SK-N-SH treated with all-trans-retinoic acid at 6 μM for 48 hours (cell line): ENCODE measurements around the gene KCNQ5.

Source experiments
- GLIS3 ChIP-seq: fragments of 250-450 bp; sonication (Bioruptor Pico); IDR thresholded peaks from 2 replicates; pipeline ENCODE4 v1.5.0; 2020; ENCODE audit warnings: mild to moderate bottlenecking, moderate library complexity
- ISL1 ChIP-seq: fragments of 250-450 bp; sonication (Bioruptor Pico); IDR thresholded peaks from 2 replicates; pipeline ENCODE4 v2.1.2; 2022; ENCODE audit warnings: mild to moderate bottlenecking, moderate library complexity
- TCF4 ChIP-seq: fragments of 250-450 bp; sonication (Bioruptor Pico); IDR thresholded peaks from 2 replicates; pipeline ENCODE4 v1.8.0; 2021; ENCODE audit warnings: mild to moderate bottlenecking, moderate library complexity, borderline replicate concordance
- ZFP3 ChIP-seq: fragments of 250-450 bp; sonication (Bioruptor Pico); IDR thresholded peaks from 2 replicates; pipeline ENCODE4 v1.5.0; 2020; ENCODE audit warnings: mild to moderate bottlenecking, moderate library complexity
- ZFP30 ChIP-seq: fragments of 450-650 bp; formaldehyde crosslinking; IDR thresholded peaks from 2 replicates; pipeline ENCODE4 v1.5.0; 2022; ENCODE audit warnings: mild to moderate bottlenecking, moderate library complexity
- ZNF70 ChIP-seq: fragments of 450-650 bp; formaldehyde crosslinking; IDR thresholded peaks from 2 replicates; pipeline ENCODE4 v1.5.0; 2020; ENCODE audit warnings: mild to moderate bottlenecking, moderate library complexity
- TF ChIP-seq, protein P1 (sequence below): fragments of 250-450 bp; sonication (Bioruptor Pico); IDR thresholded peaks from 2 replicates; pipeline ENCODE4 v1.8.0; 2020; ENCODE audit warnings: mild to moderate bottlenecking, moderate library complexity, borderline replicate concordance
- TF ChIP-seq, protein P2 (sequence below): fragments of 250-450 bp; sonication (Bioruptor Pico); IDR thresholded peaks from 2 replicates; pipeline ENCODE4 v1.8.0; 2021; ENCODE audit warnings: low read depth, mild to moderate bottlenecking, moderate library complexity, borderline replicate concordance

DNA sequence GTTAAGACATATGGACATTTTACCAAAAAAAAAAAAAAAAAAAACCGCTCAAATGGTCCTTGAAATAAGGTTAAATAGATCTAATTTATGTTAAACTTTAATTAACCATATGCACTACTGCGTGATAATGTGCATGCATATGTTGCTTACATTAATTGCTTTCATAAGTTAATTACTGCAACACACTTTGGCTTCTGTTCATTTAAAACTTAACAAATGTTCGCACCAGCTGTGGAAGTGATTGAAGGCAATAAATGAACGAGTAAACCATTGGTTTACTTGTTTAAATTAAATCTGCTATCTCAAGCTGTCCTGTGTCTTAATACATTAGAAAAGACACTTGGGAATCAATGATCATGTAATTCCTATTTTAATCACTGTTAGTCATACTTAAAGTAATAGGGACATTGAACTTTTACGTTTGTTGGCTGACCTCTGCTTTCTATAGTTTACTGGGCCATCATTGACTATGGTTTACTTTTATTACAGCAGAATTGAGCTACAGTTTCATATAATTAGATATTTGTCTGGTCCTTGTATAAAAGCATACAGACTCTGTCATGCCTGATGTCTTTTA lies 308.8 kb downstream of the KCNQ5 start:
- no peak for TF ChIP-seq TCF4 (CRISPR knock-in tag)
- TF ChIP-seq, protein P1, sequence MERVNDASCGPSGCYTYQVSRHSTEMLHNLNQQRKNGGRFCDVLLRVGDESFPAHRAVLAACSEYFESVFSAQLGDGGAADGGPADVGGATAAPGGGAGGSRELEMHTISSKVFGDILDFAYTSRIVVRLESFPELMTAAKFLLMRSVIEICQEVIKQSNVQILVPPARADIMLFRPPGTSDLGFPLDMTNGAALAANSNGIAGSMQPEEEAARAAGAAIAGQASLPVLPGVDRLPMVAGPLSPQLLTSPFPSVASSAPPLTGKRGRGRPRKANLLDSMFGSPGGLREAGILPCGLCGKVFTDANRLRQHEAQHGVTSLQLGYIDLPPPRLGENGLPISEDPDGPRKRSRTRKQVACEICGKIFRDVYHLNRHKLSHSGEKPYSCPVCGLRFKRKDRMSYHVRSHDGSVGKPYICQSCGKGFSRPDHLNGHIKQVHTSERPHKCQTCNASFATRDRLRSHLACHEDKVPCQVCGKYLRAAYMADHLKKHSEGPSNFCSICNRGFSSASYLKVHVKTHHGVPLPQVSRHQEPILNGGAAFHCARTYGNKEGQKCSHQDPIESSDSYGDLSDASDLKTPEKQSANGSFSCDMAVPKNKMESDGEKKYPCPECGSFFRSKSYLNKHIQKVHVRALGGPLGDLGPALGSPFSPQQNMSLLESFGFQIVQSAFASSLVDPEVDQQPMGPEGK, result no peak
- no peak for TF ChIP-seq ZFP30
- TF ChIP-seq ISL1 (CRISPR knock-in tag), result no peak
- no peak for TF ChIP-seq ZFP3 (CRISPR knock-in tag)
- TF ChIP-seq GLIS3 (CRISPR knock-in tag), result no peak
- no peak for TF ChIP-seq ZNF70 (CRISPR knock-in tag)
- TF ChIP-seq, protein P2, sequence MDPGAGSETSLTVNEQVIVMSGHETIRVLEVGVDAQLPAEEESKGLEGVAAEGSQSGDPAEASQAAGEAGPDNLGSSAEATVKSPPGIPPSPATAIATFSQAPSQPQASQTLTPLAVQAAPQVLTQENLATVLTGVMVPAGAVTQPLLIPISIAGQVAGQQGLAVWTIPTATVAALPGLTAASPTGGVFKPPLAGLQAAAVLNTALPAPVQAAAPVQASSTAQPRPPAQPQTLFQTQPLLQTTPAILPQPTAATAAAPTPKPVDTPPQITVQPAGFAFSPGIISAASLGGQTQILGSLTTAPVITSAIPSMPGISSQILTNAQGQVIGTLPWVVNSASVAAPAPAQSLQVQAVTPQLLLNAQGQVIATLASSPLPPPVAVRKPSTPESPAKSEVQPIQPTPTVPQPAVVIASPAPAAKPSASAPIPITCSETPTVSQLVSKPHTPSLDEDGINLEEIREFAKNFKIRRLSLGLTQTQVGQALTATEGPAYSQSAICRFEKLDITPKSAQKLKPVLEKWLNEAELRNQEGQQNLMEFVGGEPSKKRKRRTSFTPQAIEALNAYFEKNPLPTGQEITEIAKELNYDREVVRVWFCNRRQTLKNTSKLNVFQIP (CRISPR knock-in tag), result no peak
